Measurements from ENCODE around the gene PHPT1. TPM values are rescaled to one million over a fixed set of nuclear protein-coding genes. Genes with fewer than 3 reads are reported as not detected.

PHPT1 gene
- total RNA-seq, 1 experiment from 2014 or later = 161 TPM

DNA sequence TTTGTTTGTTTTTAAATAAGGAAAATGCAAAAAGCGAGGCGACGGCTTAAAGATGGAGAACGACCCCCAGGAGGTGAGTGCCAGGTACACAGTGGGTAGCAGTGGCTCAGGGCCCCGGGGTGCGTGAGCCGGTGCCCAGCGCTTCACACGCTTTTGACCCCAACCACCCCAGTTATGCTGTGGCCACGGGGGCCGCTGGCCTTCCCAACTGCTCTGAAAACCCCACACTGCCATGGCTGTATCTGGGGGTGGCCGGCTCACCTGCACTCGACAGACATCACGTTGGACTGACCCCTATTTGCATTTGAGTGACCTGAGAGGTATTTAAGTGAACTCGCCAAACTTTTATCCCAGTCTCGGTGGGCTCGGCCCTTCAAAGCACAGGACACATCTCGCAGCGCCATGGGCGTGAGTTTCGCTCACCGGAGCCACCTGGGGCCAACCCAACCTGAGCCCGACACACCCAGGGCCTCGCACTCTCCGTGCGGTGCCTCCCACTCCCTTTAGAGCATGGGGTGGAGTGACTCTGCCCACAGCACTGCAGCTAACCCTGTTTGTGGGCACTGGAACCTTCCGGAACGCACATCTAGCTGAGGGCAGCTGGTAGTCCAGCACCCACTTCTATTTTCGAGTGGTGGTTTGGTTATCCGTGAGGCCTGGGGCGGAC lies 20.6 kb upstream of the PHPT1 start:
- no peak overlapping the region for H3K27ac ChIP-seq (ENCODE audit: insufficient read length, low read depth, low read length)
- no peaks in the 10 kb centered on the region for H3K4me1 ChIP-seq (ENCODE audit: insufficient read depth, low read length)
- H3K23me2 ChIP-seq (ENCODE audit: insufficient read length, low read depth, low read length, poor library complexity, severe bottlenecking) = no peaks in the 10 kb centered on the region
- H3K9me3 ChIP-seq (ENCODE audit: control insufficient read depth, low read depth, low read length) = no peaks in the 10 kb centered on the region
- no peak overlapping the region for H2AFZ ChIP-seq (ENCODE audit: low read length)
- H4K91ac ChIP-seq (ENCODE audit: insufficient read length, low read depth, low read length) = no peak overlapping the region
- H3T11ph ChIP-seq (ENCODE audit: low read length) = no peak overlapping the region
- H3K79me1 ChIP-seq (ENCODE audit: insufficient read depth, low read depth, low read length, poor library complexity, severe bottlenecking) = no peaks in the 10 kb centered on the region
- H3K9ac ChIP-seq (ENCODE audit: extremely low read depth, insufficient read length, low read length) = no peak overlapping the region
- no peak overlapping the region for H2BK15ac ChIP-seq (ENCODE audit: low read depth, low read length)
- H3K27ac Mint-ChIP-seq = no peak overlapping the region
- no peaks in the 10 kb centered on the region for H3K79me2 ChIP-seq (ENCODE audit: insufficient read depth, low read length)
- H3K23ac ChIP-seq (ENCODE audit: insufficient read length, low read depth, low read length) = no peak overlapping the region
- no peak overlapping the region for H4K5ac ChIP-seq (ENCODE audit: insufficient read length, low read depth, low read length)
- H2BK120ac ChIP-seq (ENCODE audit: low read depth, low read length, poor library complexity, severe bottlenecking) = no peak overlapping the region
- H3K18ac ChIP-seq (ENCODE audit: insufficient read length, low read depth, low read length) = no peak overlapping the region
- no peaks in the 10 kb centered on the region for H3K27me3 ChIP-seq (ENCODE audit: insufficient read depth, low read length)
- 0 out of 4 replicates have a peak, but pooled peaks cover 0 to 3% of the 10 kb centered on the region in 2 experiments for H3K4me1 Mint-ChIP-seq
- no peak overlapping the region for H2BK12ac ChIP-seq (ENCODE audit: insufficient read length, low read depth, low read length)
- H3K36me3 Mint-ChIP-seq (ENCODE audit: insufficient read depth in 1 of 3, low read depth in 3 of 3) = peaks cover 14 to 58% (median 54%) of the 10 kb centered on the region in 3 experiments; a peak in 6 of 7 replicates
- TF ChIP-seq, protein P1, sequence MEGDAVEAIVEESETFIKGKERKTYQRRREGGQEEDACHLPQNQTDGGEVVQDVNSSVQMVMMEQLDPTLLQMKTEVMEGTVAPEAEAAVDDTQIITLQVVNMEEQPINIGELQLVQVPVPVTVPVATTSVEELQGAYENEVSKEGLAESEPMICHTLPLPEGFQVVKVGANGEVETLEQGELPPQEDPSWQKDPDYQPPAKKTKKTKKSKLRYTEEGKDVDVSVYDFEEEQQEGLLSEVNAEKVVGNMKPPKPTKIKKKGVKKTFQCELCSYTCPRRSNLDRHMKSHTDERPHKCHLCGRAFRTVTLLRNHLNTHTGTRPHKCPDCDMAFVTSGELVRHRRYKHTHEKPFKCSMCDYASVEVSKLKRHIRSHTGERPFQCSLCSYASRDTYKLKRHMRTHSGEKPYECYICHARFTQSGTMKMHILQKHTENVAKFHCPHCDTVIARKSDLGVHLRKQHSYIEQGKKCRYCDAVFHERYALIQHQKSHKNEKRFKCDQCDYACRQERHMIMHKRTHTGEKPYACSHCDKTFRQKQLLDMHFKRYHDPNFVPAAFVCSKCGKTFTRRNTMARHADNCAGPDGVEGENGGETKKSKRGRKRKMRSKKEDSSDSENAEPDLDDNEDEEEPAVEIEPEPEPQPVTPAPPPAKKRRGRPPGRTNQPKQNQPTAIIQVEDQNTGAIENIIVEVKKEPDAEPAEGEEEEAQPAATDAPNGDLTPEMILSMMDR (conservative IDR thresholded peaks at IDR 0.05) = no peak
- peaks cover 1% of the 10 kb centered on the region; the same call in 1 of the 2 replicates for H3K27me3 Mint-ChIP-seq (ENCODE audit: low read depth)
- H2BK20ac ChIP-seq (ENCODE audit: low read depth, low read length, poor library complexity, severe bottlenecking) = no peak overlapping the region
- no CpG with 5 or more reads among the region's 31 CpGs for WGBS (ENCODE audit: extremely low coverage, insufficient read length, low lambda C conversion rate)
- H2BK5ac ChIP-seq (ENCODE audit: insufficient read length, low read length) = no peak overlapping the region
- no peak overlapping the region for H4K8ac ChIP-seq (replicated peaks; ENCODE audit: insufficient read length, low read depth, low read length)
- H3K4me3 Mint-ChIP-seq = no peak overlapping the region
- no peak overlapping the region for H3K4me2 ChIP-seq (ENCODE audit: insufficient read depth, insufficient read length, low read length)
- no peak overlapping the region for H2AK5ac ChIP-seq (ENCODE audit: insufficient read length, low read length)
- no peak overlapping the region for H3K56ac ChIP-seq (ENCODE audit: insufficient read length, low read depth, low read length)
- no peaks in the 10 kb centered on the region for H4K20me1 ChIP-seq (ENCODE audit: control insufficient read depth, insufficient read depth, insufficient read length)
- DNase-seq = no peak
- no peak overlapping the region for H3K14ac ChIP-seq (ENCODE audit: insufficient read depth, low read length)
- H3K9me3 Mint-ChIP-seq = no peaks in the 10 kb centered on the region
- no peak overlapping the region for H3K4ac ChIP-seq (ENCODE audit: low read depth, low read length)
